HL-60 (cell line): ENCODE measurements around the gene ZFR.

Experiments used
- CTCF ChIP-seq: IDR thresholded peaks from one replicate; pipeline ENCODE4 v1.5.1; 2011; ENCODE audit warnings: low read length, control low read depth, inconsistent platforms; ENCODE audit not compliant: insufficient read depth
- SPI1 ChIP-seq: IDR thresholded peaks from 2 replicates; pipeline ENCODE4 v1.6.1; 2012; ENCODE audit warnings: low read depth, mild to moderate bottlenecking, borderline replicate concordance

- TF ChIP-seq CTCF (no peak), SPI1 (no peak)
Measured at GRCh38 chr5:32308946-32309345, 135.6 kb downstream of the ZFR start.
